Esophagus (tissue), 2 donors: ENCODE measurements around the gene ZNF287. TPM values are rescaled to one million over a fixed set of nuclear protein-coding genes. Genes with fewer than 3 reads are reported as not detected.
"Not testable (repeated sequence)": the region's sequence is repeated elsewhere in the genome, so short reads cannot be mapped to it uniquely, and the experiment has no call there.

Experiments
- H3K27ac ChIP-seq, 2 donors: one replicate each; pipeline ENCODE4 v1.5.1; 2013; ENCODE audit warnings: low read depth in 2 of 2, mild to moderate bottlenecking in 2 of 2, inconsistent platforms in 1 of 2, low read length in 1 of 2, moderate library complexity in 1 of 2
- H3K27me3 ChIP-seq, 2 donors: one replicate each; pipeline ENCODE4 v1.6.1; 2013; ENCODE audit warnings: low read length in 2 of 2, control low read depth in 1 of 2, mild to moderate bottlenecking in 1 of 2; ENCODE audit not compliant: insufficient read depth in 2 of 2, control insufficient read depth in 1 of 2
- H3K36me3 ChIP-seq, 2 donors: one replicate each; pipeline ENCODE4 v1.6.1; 2013; ENCODE audit warnings: low read length in 1 of 2; ENCODE audit not compliant: control insufficient read depth in 2 of 2, insufficient read depth in 2 of 2
- H3K4me1 ChIP-seq, 2 donors: one replicate each; pipeline ENCODE4 v1.6.1; 2013; ENCODE audit warnings: low read length in 1 of 2; ENCODE audit not compliant: control insufficient read depth in 2 of 2, insufficient read depth in 2 of 2
- H3K4me3 ChIP-seq, 2 donors: one replicate each; pipeline ENCODE4 v1.5.1; 2013; ENCODE audit warnings: low read length in 2 of 2, mild to moderate bottlenecking in 2 of 2, low read depth in 1 of 2, moderate library complexity in 1 of 2
- H3K9me3 ChIP-seq, 2 donors: one replicate each; pipeline ENCODE4 v1.6.1; 2013; ENCODE audit warnings: mild to moderate bottlenecking in 2 of 2, low read depth in 1 of 2, low read length in 1 of 2, moderate library complexity in 1 of 2; ENCODE audit not compliant: control insufficient read depth in 2 of 2, insufficient read depth in 1 of 2
- WGBS, 2 donors: extraction: QIAGEN DNeasy Blood & Tissue Kit; methylation state at CpG; one replicate each; pipeline ENCODE4 v1.1.7; 2013; 5-methylcytosine and 5-hydroxymethylcytosine counted together
- polyA plus RNA-seq, 2 donors: library from polyadenylated mRNA; stranded (reverse); fragments of 200-250 nt; gene quantifications; one replicate each; pipeline ENCODE4 v1.2.3, GENCODE V29; 2013
- donor health status: healthy with polysubstance abuse.
- donor health status: Bipolar disorder and iron deficiency.

Gene ZNF287
- polyA plus RNA-seq, 2 donors = 2.5 to 3.3 TPM

DNA sequence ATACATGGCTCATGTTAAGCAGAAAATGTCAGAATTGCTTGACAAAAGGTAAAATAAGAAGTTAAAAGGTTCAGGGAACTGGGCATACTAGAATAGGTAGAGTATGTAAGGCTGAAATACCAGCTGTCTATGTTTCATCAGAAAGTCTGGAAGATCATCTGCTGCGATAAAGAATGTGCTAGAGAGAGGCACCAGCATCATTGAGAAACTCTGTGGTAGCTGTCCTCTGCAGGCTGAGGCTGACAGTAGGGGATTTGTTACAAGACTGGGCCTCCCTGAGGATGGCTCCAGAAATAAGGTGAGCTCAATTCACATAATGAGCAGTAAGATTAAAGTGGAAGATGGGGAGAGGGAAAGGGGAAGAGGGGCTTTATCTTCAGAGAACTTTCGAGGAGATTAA is 4.5 kb upstream of the ZNF287 start:
- Histone ChIP-seq H3K27ac (no peak overlapping the region), H3K9me3 (no peaks in the 10 kb centered on the region), H3K4me3 (no peak overlapping the region), H3K27me3 (no peaks in the 10 kb centered on the region), H3K36me3 (no peaks in the 10 kb centered on the region), H3K4me1 (peaks cover 0 to 3% of the 10 kb centered on the region in 2 donors)
- 75 to 81% methylated on average over 2 of the region's 2 CpGs for WGBS, 2 donors

- no peak overlapping the region for H3K27ac ChIP-seq
- no peaks in the 10 kb centered on the region for H3K27me3 ChIP-seq
These were observed 331 bp upstream of the ZNF287 start for GRCh38 chr17:16569358-16569712.

DNA sequence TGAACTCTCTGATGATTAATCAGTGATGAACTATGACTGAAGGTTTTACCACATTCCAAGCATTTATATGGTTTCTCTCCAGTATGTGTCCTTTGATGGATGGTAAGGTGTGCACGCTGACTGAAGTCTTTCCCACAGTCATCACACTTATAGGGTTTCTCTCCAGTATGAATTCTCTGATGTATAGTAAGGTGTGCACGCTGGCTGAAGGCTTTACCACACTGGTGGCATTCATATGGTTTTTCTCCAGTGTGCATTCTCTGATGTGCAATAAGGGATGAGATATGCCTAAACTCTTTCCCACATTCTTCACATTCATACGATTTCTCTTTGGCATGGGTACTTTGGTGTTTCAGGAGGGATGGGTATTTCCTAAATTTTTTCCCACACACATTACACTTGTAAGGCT is 16.4 kb downstream of the ZNF287 start:
- peaks cover 0 to 4% of the 10 kb centered on the region in 2 donors for H3K9me3 ChIP-seq
- no peaks in the 10 kb centered on the region for H3K27me3 ChIP-seq
- 96 to 98% methylated on average over 3 of the region's 3 CpGs for WGBS, 2 donors
- H3K4me1 ChIP-seq = no peaks in the 10 kb centered on the region
- H3K4me3 ChIP-seq = no peak overlapping the region
- H3K36me3 ChIP-seq = peaks cover 0 to 11% of the 10 kb centered on the region in 2 donors
- H3K27ac ChIP-seq = no peak overlapping the region

More at GRCh38 chr17:16569358-16569712, 331 bp upstream of the ZNF287 start:
- peaks cover 0 to 3% of the 10 kb centered on the region in 2 donors for H3K4me1 ChIP-seq
- peak overlapping the region in 1 of 2 donors; percentile 64 for H3K4me3 ChIP-seq
- H3K9me3 ChIP-seq = no peaks in the 10 kb centered on the region
- WGBS, 2 donors = 20% methylated on average over 14 of the region's 14 CpGs
- H3K36me3 ChIP-seq = no peaks in the 10 kb centered on the region

DNA sequence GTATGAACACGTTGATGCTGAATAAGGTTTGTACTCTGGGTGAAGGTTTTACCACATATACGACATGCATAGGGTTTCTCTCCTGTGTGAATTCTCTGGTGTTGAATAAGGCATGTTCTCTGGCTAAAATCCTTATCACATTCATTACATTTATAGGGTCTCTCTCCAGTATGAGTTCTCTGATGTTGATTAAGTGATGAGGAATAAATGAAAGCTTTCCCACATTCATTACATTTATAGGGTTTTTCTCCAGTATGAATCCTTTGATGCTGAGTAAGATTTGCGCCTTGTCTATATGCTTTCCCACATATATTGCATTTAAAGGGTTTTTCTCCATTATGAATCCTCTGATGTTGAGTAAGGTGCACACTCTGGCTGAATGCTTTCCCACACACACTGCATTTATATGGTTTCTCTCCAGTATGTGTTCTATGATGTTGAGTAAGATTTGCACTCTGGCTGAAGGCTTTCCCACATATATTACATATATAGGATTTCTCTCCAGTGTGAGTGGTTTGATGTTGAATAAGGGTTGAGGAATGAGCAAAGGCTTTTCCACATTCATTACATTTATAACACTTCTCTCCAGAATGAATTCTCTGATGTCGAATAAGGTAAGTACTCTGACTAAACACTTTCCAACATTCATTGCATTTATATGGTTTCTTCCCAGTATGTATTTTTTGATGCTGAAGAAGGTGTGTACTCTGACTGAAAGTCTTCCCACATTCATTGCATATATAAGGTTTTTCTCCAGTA is 16.9 kb downstream of the ZNF287 start:
- Histone ChIP-seq H3K27ac (no peak overlapping the region), H3K9me3 (peaks cover 2 to 4% of the 10 kb centered on the region in 2 donors), H3K36me3 (peaks cover 0 to 8% of the 10 kb centered on the region in 2 donors), H3K4me3 (no peak overlapping the region), H3K27me3 (no peaks in the 10 kb centered on the region), H3K4me1 (no peaks in the 10 kb centered on the region)
- 96 to 97% methylated on average over 4 of the region's 4 CpGs for WGBS, 2 donors

DNA sequence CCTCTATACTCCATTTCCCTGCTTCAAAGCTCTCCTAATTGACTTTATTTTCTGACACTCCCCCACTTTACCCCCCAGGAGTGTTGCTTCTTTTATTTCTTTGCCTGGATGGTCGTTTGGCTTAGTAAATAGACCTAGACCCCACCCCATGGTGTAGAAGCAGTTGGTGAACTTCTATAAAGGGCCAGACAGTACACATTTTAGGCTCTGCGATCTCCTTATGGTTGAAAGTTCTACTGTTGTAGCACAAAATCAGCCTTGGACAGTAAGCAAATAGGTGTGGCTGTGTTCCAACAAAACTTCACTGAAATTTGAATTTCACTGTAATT is 31.9 kb downstream of the ZNF287 start:
- Histone ChIP-seq H3K4me1 (no peaks in the 10 kb centered on the region), H3K9me3 (peaks cover 0 to 3% of the 10 kb centered on the region in 2 donors), H3K27ac (no peak overlapping the region), H3K4me3 (no peak overlapping the region), H3K36me3 (no peaks in the 10 kb centered on the region), H3K27me3 (no peaks in the 10 kb centered on the region)
- WGBS, 2 donors = 43 to 46% methylated on average over 2 of the region's 2 CpGs

DNA sequence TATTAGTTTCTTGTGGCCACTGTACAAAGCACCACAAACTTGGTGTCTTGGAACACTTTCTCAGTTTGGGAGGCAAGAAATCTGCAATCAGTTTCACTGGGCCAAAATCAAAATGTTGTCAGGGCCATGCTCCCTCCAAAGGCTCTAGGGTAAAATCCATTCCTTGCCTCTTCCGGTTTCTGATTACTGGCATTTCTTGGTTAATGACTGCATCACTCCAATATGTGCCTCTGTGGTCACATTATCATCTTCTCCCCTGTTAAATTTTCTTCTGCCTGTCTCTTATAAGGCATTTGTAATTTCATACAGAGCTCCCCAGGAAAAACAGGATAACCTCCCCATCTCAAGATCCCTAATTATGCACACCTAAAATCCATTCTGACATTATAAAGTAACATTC is 34.8 kb downstream of the ZNF287 start:
- Histone ChIP-seq H3K36me3 (no peaks in the 10 kb centered on the region), H3K4me1 (no peaks in the 10 kb centered on the region), H3K27ac (no peak overlapping the region), H3K9me3 (no peaks in the 10 kb centered on the region), H3K27me3 (no peaks in the 10 kb centered on the region), H3K4me3 (no peak overlapping the region)
- WGBS, 2 donors = 91 to 94% methylated on average over 1 of the region's 1 CpG

GRCh38 chr17:16529906-16530305 is 39.1 kb downstream of the ZNF287 start:
- H3K4me3 ChIP-seq = no peak overlapping the region
- no peaks in the 10 kb centered on the region for H3K27me3 ChIP-seq
- H3K9me3 ChIP-seq = peaks cover 0 to 2% of the 10 kb centered on the region in 2 donors
- 82 to 85% methylated on average over 4 of the region's 4 CpGs for WGBS, 2 donors
- no peaks in the 10 kb centered on the region for H3K4me1 ChIP-seq
- no peak overlapping the region for H3K27ac ChIP-seq
- no peaks in the 10 kb centered on the region for H3K36me3 ChIP-seq

DNA sequence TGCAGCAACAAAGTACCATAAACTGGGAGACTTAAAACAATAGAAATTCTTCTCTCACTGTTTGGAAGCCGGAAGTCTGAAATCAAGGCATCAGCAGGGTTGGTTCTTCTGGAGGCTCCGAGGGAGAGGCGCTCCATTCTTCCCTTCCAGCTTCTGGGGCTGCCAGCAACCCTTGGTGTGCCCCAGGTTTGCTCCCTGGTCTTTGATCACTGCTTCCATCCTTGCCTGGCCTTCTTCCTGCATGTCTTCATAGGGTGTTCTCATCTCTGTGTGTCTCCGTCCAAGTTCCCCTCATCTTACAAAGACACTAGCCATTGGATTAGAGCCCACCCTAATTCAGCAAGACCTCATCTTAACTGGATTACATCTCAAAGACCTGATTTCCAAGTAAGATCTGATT is 41.7 kb downstream of the ZNF287 start:
- Histone ChIP-seq H3K36me3 (no peaks in the 10 kb centered on the region), H3K4me1 (no peaks in the 10 kb centered on the region), H3K27ac (no peak overlapping the region), H3K9me3 (peaks cover 0 to 2% of the 10 kb centered on the region in 2 donors), H3K4me3 (no peak overlapping the region), H3K27me3 (no peaks in the 10 kb centered on the region)
- 82 to 88% methylated on average over 4 of the region's 4 CpGs for WGBS, 2 donors

GRCh38 chr17:16525556-16525955 is 43.4 kb downstream of the ZNF287 start:
- not testable (repeated sequence) for H3K27ac ChIP-seq, H3K4me3 ChIP-seq, H3K4me1 ChIP-seq, H3K9me3 ChIP-seq, H3K36me3 ChIP-seq, H3K27me3 ChIP-seq
- 84 to 92% methylated on average over 6 of the region's 6 CpGs for WGBS, 2 donors

- Histone ChIP-seq H3K36me3 (no peaks in the 10 kb centered on the region), H3K27me3 (no peaks in the 10 kb centered on the region), H3K27ac (no peak overlapping the region), H3K4me1 (no peaks in the 10 kb centered on the region), H3K9me3 (no peaks in the 10 kb centered on the region), H3K4me3 (no peak overlapping the region)
- WGBS, 2 donors = 29 to 34% methylated on average over 7 of the region's 7 CpGs
These were observed 47.8 kb downstream of the ZNF287 start for GRCh38 chr17:16521070-16521727.
